RWPE2 (cell line): ENCODE results near the gene DYNC1LI2.

Experiments used
- ATAC-seq: fragments of 200-7000 bp; cut with Tn5 transposase; 3 replicates; pipeline ENCODE4 v1.9.1; 2021; ENCODE audit warnings: low read depth
- DNase-seq: peaks from one replicate; pipeline ENCODE4 v3.0.0-alpha.2; 2020; ENCODE audit warnings: low spot score
- H3K27ac ChIP-seq: fragments of 450-650 bp; 2 replicates; pipeline ENCODE4 v1.5.1; 2017; ENCODE audit warnings: mild to moderate bottlenecking; ENCODE audit not compliant: poor library complexity, severe bottlenecking
- H3K27me3 ChIP-seq: fragments of 250-450 bp; sonication (Bioruptor Pico); 2 replicates; pipeline ENCODE4 v1.5.1; 2021; ENCODE audit warnings: mild to moderate bottlenecking, moderate library complexity; ENCODE audit not compliant: insufficient read depth, poor library complexity, severe bottlenecking
- H3K36me3 ChIP-seq: fragments of 250-450 bp; sonication (Bioruptor Pico); 2 replicates; pipeline ENCODE4 v1.5.1; 2020; ENCODE audit warnings: low read depth, mild to moderate bottlenecking, moderate library complexity
- H3K4me1 ChIP-seq: fragments of 250-450 bp; sonication (Bioruptor Pico); 2 replicates; pipeline ENCODE4 v1.5.1; 2021; ENCODE audit warnings: mild to moderate bottlenecking, moderate library complexity; ENCODE audit not compliant: insufficient read depth, poor library complexity, severe bottlenecking
- H3K4me3 ChIP-seq: fragments of 250-450 bp; sonication (Bioruptor Pico); 2 replicates; pipeline ENCODE4 v1.5.1; 2021; ENCODE audit warnings: mild to moderate bottlenecking, moderate library complexity; ENCODE audit not compliant: severe bottlenecking
- H3K9me3 ChIP-seq: fragments of 250-450 bp; sonication (Bioruptor Pico); 2 replicates; pipeline ENCODE4 v1.5.1; 2021; ENCODE audit warnings: mild to moderate bottlenecking, moderate library complexity; ENCODE audit not compliant: severe bottlenecking
- TF ChIP-seq, protein P1 (sequence below): fragments of 450-650 bp; IDR thresholded peaks from one replicate; pipeline ENCODE4 v1.5.1; 2017; ENCODE audit warnings: mild to moderate bottlenecking, moderate library complexity; ENCODE audit not compliant: poor library complexity, severe bottlenecking

The DYNC1LI2 gene

DNA sequence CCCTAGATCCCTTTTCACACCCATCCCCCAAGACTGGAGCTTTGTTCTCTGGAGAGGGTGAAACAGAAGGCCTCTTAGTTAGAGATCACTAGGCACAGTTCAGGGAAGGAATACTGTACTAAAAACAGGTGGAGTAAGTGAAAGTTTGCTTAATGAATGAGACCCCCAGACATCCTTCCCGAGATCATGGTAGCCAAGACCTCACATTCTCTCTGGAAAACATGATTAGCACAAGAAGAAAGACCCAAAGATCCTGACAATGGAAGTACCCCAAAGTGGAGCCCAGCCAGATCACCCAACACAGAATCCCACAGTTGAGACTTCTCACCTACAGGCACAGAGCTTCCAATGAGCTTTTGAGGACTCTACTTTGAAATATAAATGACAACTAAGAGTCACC lies 51.5 kb downstream of the DYNC1LI2 start:
- Histone ChIP-seq H3K36me3 (no peaks in the 10 kb centered on the region), H3K4me1 (peaks cover 5% of the 10 kb centered on the region), H3K9me3 (peaks cover 2% of the 10 kb centered on the region), H3K27ac (no peak overlapping the region), H3K27me3 (no peaks in the 10 kb centered on the region), H3K4me3 (no peak overlapping the region)
- ATAC-seq (no peak), DNase-seq (no peak)
- TF ChIP-seq, protein P1, sequence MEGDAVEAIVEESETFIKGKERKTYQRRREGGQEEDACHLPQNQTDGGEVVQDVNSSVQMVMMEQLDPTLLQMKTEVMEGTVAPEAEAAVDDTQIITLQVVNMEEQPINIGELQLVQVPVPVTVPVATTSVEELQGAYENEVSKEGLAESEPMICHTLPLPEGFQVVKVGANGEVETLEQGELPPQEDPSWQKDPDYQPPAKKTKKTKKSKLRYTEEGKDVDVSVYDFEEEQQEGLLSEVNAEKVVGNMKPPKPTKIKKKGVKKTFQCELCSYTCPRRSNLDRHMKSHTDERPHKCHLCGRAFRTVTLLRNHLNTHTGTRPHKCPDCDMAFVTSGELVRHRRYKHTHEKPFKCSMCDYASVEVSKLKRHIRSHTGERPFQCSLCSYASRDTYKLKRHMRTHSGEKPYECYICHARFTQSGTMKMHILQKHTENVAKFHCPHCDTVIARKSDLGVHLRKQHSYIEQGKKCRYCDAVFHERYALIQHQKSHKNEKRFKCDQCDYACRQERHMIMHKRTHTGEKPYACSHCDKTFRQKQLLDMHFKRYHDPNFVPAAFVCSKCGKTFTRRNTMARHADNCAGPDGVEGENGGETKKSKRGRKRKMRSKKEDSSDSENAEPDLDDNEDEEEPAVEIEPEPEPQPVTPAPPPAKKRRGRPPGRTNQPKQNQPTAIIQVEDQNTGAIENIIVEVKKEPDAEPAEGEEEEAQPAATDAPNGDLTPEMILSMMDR: no peak

DNA sequence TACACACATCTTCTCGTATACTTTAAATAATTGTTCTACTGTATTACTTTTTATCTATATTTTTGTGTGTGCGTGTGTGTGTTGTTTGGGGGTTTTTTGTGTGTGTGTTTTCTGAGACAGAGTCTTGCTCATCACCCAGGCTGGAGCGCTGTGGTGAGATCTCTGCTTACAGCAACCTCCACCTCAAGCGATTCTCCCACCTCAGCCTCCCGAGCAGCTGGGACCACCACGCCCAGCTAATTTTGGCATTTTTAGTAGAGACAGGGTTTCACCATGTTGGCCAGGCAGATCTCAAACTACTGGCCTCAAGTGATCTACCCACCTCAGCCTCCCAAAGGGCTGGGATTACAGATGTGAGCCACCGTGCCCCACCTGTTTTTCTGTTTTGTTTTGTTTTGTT lies 53.4 kb downstream of the DYNC1LI2 start:
- H3K4me1 ChIP-seq: peaks cover 12% of the 10 kb centered on the region
- H3K9me3 ChIP-seq: peaks cover 2% of the 10 kb centered on the region
- DNase-seq (no peak), ATAC-seq (no peak)
- no peak overlapping the region for H3K27ac ChIP-seq
- TF ChIP-seq, protein P1: no peak
- no peaks in the 10 kb centered on the region for H3K36me3 ChIP-seq
- H3K27me3 ChIP-seq: no peaks in the 10 kb centered on the region
- H3K4me3 ChIP-seq: no peak overlapping the region

DNA sequence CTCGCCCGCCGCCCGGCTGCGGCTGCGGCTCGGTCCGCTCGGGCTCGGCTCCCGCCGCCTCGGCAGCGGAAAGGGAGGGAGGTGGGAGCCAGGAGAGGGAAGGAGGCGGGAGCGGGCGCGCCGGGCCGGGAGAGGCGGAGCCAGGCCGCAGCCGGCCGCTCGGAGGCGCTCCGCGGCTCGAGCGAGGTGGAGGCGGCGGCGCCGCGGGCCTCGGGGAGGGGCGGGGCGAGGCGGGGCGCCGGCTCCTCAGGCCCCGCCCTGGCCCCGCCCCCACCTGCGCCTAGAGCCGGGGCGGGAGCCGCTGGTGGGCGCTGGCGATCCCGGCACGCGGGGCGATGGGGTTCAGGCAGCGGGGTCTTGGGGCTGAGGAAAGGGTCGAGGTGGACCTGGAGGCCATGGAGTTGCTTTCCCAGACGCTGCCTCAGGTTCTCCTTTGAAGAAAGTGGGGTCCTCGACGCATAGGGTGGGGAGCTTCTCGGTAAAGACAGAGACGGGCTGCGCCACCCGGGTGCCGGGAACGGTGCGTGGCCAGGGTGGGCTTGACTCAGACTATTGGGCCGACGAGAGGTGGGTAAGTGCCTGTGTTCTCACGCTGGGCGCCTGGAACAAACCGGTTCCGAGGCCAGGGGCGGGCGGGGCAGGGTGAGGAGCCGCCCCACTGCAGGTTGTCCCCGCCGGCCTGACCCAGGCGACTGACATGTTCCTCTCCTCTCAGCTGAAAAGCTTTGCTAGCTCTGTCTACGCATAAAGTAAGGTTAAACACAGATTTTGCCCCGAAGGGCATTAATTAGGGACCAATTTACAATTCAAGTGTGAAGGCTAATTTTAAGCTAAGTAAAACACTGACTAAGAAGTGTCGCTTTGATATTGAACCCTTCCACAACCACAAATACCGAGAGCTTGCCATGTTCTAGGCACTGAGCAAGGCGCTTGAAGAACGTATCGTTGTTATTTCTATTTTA lies 54.5 kb downstream of the DYNC1LI2 start, which contains the start of gene CMTM4:
CMTM4 (minus strand) TSS at position 75 of the 962 bp plus-strand sequence. CDS start 218 bp downstream, outside the sequence.
- TF ChIP-seq, protein P1: peak; percentile 77
- Histone ChIP-seq H3K27me3 (no peaks in the 10 kb centered on the region), H3K4me1 (peaks cover 19% of the 10 kb centered on the region), H3K4me3 (peak within 1 kb of the TSS; percentile 83), H3K27ac (peak within 1 kb of the TSS; percentile 52), H3K36me3 (no peaks in the 10 kb centered on the region), H3K9me3 (no peaks in the 10 kb centered on the region)
- peak; percentile 80 for DNase-seq
- peak; percentile 83 for ATAC-seq

DNA sequence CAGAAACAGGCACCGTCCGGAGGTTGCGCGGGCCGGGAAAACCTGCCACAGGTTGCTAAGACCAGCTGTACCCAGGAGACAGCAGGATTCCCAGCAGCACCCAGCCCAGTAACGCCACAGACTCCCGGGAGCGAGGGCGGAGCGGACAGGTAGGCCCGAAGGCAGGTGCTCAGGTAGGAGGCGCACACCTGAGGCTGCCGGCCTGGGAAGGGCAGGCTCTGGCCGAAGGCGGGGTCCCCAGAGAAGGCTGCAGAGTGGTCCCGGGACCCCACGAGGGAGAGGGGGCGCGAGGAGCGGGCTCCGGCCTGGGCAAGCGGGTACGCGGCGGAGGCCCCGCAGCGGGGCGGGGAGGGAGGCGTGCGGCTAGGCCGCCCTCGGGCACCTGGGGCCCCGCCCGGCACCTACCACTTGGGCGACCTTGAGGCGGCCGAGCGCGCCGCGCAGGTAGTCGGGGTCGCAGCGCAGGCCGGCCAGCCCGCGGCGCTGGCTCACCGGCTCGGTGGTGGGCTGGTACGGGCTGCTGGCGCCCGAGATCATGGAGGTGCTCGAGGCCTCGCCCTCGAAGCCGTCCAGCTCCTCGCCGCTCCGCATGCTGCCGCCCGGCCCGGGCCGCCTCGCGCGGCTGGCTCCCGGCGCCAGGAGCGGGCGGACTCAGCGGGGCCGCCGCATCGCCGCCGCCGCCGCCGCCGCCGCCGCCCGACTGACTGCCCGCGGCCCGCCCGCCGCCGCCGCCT lies 55.3 kb downstream of the DYNC1LI2 start:
- peak; percentile 65 for ATAC-seq
- peaks cover 22% of the 10 kb centered on the region for H3K4me1 ChIP-seq
- H3K36me3 ChIP-seq: peaks cover 5% of the 10 kb centered on the region; the same call in 1 of the 2 replicates
- H3K27ac ChIP-seq: peak overlapping the region; percentile 52
- H3K27me3 ChIP-seq: no peaks in the 10 kb centered on the region
- H3K4me3 ChIP-seq: peak overlapping the region; percentile 83
- TF ChIP-seq, protein P1: no peak
- no peaks in the 10 kb centered on the region for H3K9me3 ChIP-seq
- DNase-seq: peak; percentile 80
